HUDEP-2 (cell line): ENCODE results near the gene SMOC2.

ENCODE experiments used
- DNase-seq, 76 experiments: peaks; one replicate each; lab custom pipeline; 2025; ENCODE audit not compliant: unreplicated experiment in 76 of 76; lab: John Stamatoyannopoulos, UW

Gene SMOC2

DNA sequence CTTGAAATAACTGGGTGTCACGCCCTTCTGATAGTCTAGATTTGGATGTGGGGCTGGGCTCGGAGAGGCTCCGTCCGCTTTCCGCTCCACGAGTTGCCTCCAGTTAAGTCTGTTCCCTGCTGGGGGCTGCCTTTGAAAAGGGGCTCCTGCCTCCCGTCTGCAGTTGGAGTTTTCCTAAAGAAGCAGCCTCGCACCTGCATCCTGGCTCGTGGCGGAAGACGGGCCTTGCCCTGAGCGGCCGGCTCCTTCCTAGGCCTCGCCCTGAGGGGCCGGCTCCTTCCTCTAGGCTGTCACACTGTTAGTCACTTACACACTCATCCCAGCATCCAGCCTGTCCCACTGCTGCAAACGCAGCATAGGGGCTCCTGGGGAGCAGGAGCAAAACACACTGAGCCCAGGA, 74.4 kb downstream of the SMOC2 start:
- no peak for DNase-seq

DNA sequence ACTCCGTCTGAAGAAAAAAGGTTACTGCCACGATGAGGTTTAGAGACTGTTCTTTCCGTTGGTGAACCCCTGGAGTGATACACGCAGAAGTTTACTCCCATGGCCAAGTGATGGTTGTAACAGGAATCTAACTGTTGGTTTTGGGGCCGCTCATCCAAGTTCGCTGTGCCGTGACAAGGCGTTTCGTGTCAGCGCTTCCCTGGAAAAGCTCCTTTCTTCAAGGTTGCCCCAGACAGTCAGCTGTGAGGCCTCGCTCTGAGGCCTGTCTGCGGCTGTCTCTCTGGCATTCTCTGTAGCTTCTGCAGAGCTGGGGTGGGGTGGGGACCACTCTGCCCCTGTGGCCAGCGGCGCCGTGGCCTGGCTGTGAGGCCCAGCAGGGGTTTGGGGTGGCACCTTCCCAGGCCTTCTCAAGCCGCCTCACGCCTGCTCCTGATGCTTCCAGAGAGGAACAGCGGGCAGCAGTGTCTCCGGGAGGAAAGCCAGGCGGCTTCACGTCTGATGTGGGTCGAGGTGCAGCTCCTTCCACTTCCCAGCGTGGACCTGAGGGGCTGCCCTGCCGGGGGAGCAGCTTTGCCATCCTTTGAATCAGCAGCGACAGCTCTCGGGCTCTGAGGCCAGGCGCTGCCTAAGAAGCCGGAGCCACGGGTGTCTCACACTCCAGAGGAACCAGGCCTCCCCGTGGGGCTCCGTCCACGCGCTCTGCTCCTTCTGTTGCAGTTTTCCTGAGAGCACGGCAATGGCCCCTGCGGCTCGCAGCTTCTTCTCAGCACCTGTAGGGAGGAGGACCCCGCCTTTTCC, 76.2 kb downstream of the SMOC2 start:
- DNase-seq, result no peak

DNA sequence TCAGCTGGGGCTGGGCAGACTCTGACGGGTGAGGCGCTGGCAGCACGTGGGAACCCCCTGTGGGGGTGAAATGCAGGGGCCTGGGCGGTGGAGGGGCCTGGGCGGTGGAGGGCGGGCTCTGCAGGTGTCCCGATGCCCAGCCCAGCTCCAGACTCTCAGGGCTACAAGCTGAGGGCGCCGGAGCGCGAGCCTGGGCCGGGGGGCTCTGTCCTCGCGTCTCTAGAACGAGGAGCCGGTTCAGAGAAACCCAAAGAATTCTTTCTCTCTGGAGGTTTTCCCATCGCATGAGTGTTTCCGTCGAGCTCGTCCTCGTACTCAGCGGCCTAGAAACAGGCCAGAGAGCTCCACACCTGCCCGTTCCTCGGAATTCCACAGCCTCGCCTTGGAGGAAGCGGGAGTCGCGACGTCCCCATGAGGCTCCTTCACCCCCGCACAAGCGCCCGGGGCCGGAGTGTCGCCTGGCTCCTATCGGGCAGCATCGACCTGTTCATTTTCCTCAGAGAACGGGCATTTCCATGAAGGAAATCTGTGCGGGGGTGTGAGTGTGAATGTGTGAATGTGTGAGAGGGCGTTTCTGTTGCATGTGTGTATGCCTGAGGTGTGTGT, 76.9 kb downstream of the SMOC2 start:
- no peak for DNase-seq

DNA sequence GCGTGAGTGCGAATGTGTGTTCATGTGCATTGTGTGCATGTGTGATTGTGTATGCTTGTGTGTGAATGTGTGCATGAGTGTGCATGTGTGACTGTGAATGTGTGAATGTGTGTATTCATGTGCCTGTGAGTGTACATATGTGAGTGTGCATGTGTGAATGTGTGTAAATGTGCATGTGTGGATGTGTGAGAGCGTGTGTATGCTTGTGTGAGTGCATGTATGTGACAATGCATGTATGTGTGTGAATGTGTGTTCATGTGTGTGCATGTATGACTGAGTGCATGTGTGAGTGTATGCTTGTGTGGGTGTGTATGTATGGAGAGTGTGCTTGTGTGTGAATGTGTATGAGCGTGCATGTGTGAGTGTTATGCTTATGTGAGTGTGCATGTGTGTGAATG, 77.4 kb downstream of the SMOC2 start:
- DNase-seq, result no peak

DNA sequence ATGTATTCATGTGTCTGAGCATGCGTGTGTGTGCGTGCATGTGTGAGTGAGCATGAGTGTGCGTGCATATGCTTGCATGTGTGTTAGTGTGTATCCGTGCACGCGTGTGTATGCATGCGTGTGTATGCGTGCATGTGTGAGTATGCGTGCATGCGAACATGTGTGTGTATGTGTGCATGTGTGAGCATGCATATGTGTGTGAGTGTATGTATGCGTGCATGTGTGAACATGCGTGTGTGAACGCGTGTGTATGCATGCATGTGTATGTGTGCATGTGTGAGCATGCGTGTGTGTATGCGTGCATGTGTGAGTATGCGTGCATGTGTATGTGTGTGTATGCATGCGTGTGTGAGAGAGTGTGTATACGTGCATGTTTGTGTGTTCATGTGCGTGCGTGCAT, 77.9 kb downstream of the SMOC2 start:
- no peak for DNase-seq

DNA sequence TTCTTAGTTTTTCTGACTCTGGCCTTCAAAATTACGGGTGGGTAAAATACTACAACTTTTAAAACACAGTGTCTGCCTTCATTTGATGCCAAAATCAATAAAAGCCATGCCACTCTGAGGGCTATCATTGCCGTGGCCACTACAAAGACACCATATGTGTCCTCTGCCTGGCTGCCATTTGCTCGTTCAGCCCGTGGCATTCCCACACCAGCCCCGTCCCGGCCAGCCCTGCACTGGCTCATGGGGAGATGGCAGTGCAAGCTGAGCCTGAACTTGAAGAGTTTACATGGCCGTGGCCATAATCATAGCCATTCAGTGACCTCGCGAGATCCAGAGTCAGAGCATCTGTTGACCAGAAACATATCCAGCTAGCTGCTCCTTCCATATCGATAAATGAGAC, 79.2 kb downstream of the SMOC2 start:
- no peak for DNase-seq

DNA sequence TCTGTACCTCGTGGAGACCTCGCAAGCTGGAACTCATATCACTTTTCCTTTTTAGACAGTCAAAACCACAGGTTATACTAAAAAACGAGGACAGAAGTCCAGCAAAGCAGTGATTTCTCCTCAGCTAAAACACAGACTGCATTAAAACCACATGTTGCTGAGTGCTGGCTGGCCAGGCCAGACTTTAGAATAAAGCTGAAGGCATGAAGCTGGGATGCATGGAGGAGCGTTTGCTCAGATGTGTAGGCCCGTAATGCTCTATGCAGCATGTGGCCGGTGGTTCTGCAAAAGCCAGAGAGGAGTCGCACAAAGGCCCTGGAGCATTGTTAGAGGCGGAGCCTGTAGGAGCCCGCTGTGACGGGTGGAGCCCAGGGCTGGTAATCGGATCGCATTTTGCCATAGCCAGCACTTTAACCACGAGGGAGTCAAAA, 83.6 kb downstream of the SMOC2 start:
- DNase-seq, result no peak

DNA sequence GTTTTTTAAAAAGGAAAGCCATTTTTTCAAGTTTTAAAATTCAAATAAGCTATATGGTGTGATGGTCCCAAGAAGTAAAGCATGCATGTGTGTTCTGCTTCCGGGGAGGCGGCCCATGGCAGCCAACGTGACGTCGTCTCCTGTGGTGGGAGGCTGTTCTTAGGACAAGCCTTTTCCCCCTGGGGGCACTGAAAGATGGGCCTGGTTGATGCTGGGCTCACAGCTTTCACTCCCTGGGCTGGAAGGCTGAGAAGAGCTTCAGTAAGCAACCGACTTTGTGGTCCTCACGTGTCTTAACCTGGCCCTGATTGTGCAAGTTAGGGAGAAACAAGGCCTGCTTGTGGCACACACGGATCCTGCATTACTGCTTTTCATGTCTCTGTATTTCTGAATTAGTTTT, 84.1 kb downstream of the SMOC2 start:
- no peak for DNase-seq

DNA sequence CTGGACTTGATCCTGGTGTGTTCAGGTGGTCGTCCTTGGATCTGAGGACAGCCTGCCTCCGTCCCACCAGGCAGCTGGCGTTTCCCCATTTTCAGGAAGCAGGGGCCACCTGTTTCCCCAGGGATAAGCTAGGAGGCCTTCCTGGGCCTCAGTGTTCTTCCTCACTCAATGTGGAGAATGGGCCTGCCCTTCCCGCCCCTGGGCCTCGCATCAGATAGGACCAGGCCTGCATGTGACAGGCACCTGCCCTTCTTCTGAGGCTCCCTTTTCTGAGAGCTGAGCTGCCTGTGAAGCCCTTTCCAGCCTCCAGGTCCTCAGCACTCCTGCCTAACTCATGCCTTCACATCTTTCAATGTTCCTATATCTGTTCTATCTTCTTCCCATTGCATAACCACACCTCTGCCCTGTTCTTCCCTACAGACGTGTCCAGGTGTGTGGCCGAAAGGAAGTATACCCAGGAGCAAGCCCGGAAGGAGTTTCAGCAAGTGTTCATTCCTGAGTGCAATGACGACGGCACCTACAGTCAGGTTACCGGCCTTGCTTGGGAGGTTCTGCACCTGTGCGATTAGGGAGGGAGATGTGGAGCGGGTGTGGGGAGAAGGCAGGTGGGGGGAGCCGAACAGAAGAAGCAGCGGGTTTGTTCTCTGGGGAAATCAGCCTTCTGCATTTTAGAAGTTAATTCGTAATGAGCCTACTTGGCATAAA, 85.1 kb downstream of the SMOC2 start:
- no peak for DNase-seq

DNA sequence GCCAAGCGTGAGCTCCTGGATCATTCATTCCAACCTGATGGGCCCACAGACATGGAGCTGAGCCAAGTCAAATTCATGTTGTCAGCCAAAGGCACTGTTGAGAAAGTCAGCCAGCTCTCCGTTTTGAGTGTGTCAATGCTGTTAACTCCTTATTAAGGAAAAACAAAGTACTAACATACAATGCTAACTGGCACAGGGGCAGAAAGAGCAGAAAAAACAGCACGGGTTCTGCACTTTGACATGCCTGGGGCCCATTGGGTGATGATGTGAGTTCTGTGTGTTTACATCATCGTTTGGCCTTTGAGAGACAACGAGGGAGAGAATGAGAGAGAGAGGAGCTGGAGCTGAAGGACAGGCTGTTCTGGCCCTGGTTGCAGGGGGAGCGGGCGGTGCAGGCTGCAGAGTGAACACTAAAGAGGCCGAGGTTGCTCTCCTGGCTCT, 85.9 kb downstream of the SMOC2 start:
- no peak for DNase-seq

DNA sequence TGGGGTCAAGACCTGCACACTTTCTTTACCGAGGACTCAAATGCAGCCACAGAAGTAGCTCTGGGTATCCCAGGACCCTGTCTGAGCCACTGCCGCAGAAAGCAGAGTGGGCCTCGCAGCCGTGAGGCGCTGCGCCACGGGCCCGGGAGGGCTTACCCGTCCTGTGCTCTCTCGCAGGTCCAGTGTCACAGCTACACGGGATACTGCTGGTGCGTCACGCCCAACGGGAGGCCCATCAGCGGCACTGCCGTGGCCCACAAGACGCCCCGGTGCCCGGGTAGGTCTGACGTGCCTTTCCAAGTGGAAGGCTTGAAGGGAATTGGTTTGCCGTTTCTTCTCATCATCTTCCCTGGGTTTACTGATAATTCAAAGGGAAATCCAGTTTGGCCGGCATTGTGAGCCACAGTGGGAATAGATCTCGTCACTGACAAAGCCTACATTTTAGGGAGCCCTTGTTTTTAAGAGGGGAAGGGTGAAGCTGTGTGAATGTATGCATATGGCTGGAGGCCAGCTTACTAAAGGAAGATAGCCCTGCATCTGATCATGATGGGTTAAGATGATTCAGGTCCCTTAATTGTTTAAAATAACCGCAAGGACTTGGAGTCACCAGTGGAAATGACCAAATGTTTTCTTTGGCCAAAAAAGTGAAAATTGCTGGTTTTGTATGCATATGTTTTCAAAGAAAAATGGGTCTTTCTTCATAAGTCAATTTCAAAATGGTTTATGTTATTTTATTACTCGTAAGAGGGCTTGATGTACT, 86.6 kb downstream of the SMOC2 start:
- DNase-seq, result no peak

DNA sequence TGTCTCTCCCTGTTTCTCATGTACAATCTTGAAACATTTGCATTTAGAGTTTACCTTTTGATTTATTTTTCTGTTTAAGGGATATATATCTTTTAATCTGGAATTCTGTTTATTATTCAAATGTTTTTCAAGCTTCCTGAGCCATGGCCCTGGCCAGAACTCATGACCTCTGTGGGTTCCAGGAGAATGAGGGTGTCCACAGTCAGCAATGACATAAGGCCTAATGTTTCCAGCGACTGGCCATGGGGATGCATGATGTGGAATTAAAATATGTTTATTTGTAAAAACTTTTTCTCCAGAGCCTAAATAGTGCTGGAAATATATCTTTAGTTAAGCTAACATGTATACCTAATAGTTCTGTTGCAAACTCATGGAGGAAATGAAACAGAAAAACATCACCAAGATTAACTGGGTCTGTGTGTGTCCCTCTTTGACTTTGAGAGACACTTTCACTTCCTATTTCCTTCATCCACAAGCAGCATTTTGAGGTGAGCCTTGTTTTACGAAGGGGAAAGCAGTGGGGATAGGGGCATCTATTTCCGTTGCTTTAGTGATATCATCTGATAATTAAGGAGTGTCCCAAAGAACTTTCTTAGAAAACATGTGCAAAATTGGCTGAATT, 87.6 kb downstream of the SMOC2 start:
- no peak for DNase-seq

DNA sequence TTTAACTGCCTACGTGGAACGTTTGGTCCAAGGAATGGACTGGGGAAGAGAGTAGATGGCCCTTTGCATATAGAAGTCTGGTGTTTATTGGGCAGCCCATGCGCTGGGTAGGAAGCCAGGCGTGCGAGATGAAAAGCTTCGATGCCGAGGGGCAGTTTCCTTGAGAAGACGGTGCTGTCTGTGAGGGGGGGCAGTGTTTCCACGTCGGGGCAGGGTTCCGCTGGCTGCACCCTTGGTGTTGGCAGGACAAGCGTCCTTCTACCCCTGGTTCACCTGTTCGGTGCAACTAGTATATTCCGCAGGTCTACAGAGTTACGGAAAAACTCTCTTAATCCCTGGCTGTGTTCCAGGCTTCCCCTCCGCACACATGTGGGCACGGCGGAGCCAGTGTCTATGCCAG, 88.2 kb downstream of the SMOC2 start:
- no peak for DNase-seq

DNA sequence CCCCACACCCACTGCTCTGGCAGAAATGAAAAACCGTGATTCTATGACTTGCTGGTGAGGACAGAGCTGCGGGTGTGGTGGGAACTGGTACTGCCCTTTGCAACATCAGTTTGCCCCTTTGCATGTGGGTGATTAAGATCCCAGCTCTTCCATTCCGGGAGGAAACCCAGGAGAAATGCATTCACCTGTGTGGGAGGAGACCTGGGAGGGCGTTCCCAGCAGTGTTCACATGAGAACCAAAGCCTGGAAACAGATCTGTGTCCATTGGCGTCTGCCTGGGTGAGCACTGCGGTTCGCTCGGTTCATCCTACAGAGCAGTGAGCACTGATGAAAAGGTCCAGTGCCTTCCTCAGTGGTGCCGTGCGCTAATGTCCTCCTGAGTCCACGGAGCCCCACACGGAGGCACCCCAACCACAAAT, 89.7 kb downstream of the SMOC2 start:
- no peak for DNase-seq

DNA sequence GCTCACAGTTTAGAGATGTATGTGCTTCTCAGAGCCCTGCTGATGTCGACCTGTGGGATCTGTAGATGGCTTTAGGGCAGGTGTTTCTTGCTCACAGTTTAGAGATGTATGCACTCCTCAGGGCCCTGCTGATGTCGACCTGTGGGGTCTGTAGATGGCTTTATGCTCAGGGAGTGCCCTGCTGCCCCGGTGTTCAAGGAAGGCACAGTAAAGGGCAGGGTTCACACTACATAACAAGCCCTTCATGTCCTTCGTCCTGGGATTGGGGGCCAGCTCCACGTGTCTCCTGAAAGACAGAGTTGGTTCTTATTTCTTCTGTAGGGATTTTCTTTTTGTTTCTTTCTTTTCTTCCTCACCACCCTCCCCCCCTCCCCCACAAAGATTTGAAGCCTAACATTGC, 91.1 kb downstream of the SMOC2 start:
- DNase-seq, result no peak

DNA sequence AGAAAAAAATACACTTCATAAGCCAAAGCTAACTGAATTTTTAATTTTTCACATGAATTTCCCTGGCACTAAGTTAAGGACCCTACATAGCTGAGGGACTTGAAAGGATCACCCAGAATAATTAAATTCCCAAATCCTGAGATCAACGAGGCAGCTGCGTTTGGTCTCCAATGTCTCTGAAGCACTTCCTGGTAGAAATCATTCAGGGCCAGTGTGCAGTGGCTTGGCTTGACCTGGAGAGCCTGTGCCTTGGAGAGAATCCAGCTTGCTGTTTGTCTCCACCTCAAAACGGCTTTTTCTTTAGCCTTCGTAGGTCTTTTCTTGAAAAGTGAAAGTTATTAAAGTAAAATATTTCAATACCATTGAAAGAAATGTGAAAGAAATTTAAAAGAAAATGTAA, 92.4 kb downstream of the SMOC2 start:
- DNase-seq, result no peak

DNA sequence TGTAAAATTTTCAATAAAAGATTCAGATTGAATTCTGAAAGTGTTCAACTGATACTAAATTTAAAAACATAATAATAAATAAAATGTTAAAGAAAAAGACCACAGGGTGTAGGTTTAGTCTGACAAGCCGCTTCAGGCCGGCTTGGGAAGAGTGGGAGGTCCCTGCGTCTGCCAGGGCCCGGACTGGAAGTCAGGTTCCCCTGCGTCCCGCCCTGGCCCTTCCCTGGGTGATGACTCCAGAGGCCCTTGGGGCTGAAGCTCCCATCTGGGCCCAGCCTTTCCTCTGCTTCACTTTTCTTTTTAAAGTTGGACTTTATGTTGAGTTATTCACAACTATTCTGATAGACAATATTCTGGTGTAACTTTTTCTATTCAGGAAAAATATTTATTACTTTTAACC, 93.3 kb downstream of the SMOC2 start:
- no peak for DNase-seq

DNA sequence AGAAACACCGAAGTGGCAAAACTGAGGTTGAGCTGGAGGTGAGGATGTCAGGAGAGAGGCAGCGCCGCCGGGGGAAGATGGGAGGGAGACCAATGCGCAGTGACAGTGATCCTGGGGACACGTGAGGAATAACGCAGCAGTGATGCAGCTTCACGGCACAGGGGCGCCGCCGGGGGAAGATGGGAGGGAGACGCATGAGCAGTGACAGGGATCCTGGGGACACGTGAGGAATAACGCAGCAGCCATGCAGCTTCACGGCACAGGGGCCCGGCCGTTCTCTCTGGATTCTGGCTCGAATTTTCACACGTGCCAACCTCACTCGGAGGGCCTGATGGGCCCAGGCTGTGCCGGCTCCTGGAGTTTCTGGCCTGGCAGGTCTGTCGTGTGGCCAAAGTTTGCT, 94.7 kb downstream of the SMOC2 start:
- DNase-seq, result no peak

DNA sequence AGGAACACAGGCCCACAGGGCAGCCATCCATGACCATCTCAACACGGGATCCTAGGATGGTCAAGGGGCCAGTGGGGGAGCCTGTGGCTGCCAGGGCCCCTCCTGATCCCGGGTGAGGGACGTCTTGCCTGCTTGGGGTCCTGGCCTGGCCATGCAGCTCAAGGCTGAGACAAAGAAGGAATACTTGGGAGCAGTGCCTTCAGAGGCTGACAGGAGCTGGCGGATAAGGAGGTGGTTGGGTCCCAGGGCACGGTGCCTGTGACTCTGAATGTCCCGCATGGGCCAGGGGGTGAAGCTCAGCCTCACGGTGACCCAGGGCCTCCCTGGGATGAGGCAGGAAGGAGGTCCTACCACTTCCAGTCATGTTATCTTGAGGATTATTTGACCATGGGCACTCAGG, 95.2 kb downstream of the SMOC2 start:
- DNase-seq, result no peak

DNA sequence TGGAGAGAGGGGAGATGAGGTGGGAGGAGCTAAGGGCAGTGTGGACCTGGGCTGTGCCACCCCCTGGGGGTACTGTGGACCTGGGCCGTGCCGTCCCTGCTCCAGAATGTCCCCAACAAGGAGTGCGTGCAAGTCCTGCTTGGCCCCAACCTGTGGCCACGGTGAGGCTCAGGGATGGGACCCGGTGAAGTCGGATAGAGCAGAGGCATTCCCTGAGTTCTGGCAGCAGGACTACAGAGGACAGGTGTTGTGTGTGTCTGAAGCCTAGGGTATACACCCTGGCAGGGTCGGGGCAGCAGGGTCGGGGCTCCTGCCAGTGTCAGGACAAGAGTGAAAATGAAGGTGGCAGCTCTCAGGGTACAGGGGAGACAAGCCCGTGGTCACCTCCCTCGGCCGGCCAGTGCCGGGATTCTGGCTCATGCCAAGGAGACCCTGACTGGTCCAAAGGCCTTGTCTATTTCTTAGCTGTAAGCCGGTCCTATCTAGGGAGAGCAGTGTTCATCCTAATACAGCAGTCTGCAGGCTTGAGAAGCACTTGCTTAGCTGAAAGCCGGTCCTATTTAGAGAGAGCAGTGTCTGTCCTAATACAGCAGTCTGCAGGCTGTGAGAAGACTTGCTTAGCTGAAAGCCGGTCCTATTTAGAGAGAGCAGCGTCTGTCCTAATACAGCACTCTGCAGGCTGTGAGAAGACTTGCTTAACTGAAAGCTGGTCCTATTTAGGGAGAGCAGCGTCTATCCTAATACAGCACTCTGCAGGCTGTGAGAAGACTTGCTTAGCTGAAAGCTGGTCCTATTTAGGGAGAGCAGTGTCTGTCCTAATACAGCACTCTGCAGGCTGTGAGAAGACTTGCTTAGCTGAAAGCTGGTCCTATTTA, 95.9 kb downstream of the SMOC2 start:
- DNase-seq, result no peak
